Activated naive CD4-positive, alpha-beta T cell treated with anti-CD3 and anti-CD28 coated beads, Interleukin-2, amount 50 U/mL, for 24 hours (primary cell): ENCODE measurements around the gene IQCH.

ENCODE experiments used
- H3K27ac Mint-ChIP-seq: one replicate; pipeline ENCODE4 v1.8.0; 2021; ENCODE audit warnings: mild to moderate bottlenecking, mixed read lengths
- H3K27me3 Mint-ChIP-seq: one replicate; pipeline ENCODE4 v1.8.0; 2021; ENCODE audit warnings: mixed read lengths
- H3K36me3 Mint-ChIP-seq: one replicate; pipeline ENCODE4 v1.8.0; 2021; ENCODE audit warnings: mixed read lengths
- H3K4me1 Mint-ChIP-seq: one replicate; pipeline ENCODE4 v1.8.0; 2021; ENCODE audit warnings: mixed read lengths
- H3K4me3 Mint-ChIP-seq: one replicate; pipeline ENCODE4 v1.8.0; 2021; ENCODE audit warnings: mild to moderate bottlenecking, mixed read lengths
- H3K9me3 Mint-ChIP-seq: one replicate; pipeline ENCODE4 v1.8.0; 2021; ENCODE audit warnings: mixed read lengths

The IQCH gene

DNA sequence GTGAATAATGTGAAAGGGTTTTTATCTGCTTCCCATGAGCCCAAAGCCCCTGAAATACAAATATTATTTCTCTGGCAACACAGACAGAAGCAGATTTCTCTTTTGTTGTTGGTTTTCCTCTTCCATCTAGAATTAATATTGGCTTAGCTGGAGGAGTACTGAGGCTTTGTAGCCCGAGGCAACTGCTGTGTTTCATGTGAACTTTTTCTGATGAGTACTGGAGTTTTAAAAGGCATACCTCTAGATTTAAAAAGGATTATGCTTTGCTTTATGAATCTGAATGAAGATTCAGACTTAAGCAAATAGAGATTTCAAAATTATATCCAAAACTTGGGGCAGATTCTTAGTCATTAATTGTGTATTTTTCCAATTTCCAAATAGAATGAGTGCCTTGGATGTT lies 50.9 kb downstream of the IQCH start:
- Mint-ChIP-seq H3K36me3 (no peaks in the 10 kb centered on the region), H3K27me3 (peaks cover 2% of the 10 kb centered on the region), H3K4me3 (no peak overlapping the region), H3K4me1 (no peaks in the 10 kb centered on the region), H3K9me3 (no peaks in the 10 kb centered on the region), H3K27ac (no peak overlapping the region)

GRCh38 chr15:67307156-67307555 lies 52.6 kb downstream of the IQCH start:
- H3K27me3 Mint-ChIP-seq, result peaks cover 3% of the 10 kb centered on the region
- peak overlapping the region; percentile 23 for H3K27ac Mint-ChIP-seq
- no peak overlapping the region for H3K4me3 Mint-ChIP-seq
- H3K4me1 Mint-ChIP-seq, result no peaks in the 10 kb centered on the region
- no peaks in the 10 kb centered on the region for H3K36me3 Mint-ChIP-seq
- no peaks in the 10 kb centered on the region for H3K9me3 Mint-ChIP-seq

GRCh38 chr15:67307889-67308597 lies 53.5 kb downstream of the IQCH start:
- no peaks in the 10 kb centered on the region for H3K9me3 Mint-ChIP-seq
- no peaks in the 10 kb centered on the region for H3K36me3 Mint-ChIP-seq
- no peak overlapping the region for H3K27ac Mint-ChIP-seq
- H3K4me3 Mint-ChIP-seq, result no peak overlapping the region
- H3K4me1 Mint-ChIP-seq, result no peaks in the 10 kb centered on the region
- H3K27me3 Mint-ChIP-seq, result peaks cover 3% of the 10 kb centered on the region

DNA sequence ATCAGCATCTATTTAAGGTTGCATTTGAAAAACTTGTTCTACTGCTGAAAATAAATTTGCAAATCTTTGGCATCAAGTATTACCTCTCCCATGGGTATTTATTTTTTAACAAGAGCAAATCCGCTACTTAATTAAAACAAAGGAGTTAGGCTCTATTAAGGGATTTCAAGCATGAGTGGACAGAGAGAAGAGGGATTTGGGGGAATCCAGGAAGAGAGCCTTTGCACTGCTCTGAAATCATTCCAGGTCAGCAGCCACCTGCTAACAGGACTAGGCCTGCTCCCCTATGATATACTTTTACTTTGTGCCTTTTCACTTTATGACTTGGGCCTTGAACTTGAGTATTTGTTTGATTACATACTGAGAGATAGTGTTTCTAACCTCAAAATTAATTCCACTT lies 57.1 kb downstream of the IQCH start:
- H3K36me3 Mint-ChIP-seq, result no peaks in the 10 kb centered on the region
- no peak overlapping the region for H3K27ac Mint-ChIP-seq
- H3K4me1 Mint-ChIP-seq, result no peaks in the 10 kb centered on the region
- H3K4me3 Mint-ChIP-seq, result no peak overlapping the region
- H3K27me3 Mint-ChIP-seq, result peaks cover 3% of the 10 kb centered on the region
- no peaks in the 10 kb centered on the region for H3K9me3 Mint-ChIP-seq

DNA sequence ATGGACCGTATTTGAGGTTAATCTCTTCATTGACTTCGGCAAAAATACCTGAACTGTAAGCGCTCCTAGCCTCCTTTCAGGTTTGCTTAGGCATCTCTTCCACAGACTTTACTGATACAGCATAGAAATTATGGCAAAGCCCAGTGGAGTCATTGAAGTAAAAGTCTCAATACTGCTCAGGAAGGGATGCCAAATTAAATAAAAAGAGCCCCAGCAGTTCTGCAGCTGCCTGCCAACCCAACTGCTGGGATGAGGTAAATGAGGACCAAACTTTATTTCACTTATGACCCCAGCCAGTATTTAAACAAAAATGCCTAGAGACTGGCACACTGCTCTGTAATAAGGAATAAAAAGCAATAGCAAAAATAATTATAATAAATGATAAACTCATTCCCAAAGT lies 65.4 kb downstream of the IQCH start:
- Mint-ChIP-seq H3K27me3 (peaks cover 4% of the 10 kb centered on the region), H3K36me3 (peaks cover 2% of the 10 kb centered on the region), H3K4me3 (no peak overlapping the region), H3K4me1 (no peaks in the 10 kb centered on the region), H3K27ac (no peak overlapping the region), H3K9me3 (no peaks in the 10 kb centered on the region)

DNA sequence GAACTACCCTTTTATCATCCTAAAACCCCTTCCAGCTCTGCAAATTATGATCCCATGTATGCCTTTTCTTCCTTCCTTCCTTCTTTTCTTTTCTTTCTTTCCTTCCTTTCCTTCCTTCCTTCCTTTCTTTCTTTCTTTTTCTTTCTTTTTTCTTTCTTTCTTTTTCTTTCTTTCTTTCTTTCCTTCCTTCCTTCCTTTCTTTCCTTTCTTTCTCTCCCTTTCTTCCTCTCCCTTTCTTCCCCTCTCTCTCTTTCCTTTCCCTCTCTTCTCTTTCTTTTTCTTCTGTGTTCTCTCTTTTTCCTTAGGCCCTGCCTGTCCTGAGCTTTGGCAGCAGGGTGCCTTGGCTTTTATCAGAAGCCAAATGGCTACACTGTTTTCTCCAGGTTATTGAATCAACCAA lies 66.8 kb downstream of the IQCH start:
- Mint-ChIP-seq H3K4me1 (no peaks in the 10 kb centered on the region), H3K4me3 (no peak overlapping the region), H3K27ac (no peak overlapping the region), H3K36me3 (peaks cover 4% of the 10 kb centered on the region), H3K9me3 (no peaks in the 10 kb centered on the region), H3K27me3 (peaks cover 4% of the 10 kb centered on the region)

GRCh38 chr15:67322481-67322880 lies 67.9 kb downstream of the IQCH start:
- peaks cover under 1% of the 10 kb centered on the region for H3K9me3 Mint-ChIP-seq
- H3K36me3 Mint-ChIP-seq, result peaks cover 4% of the 10 kb centered on the region
- H3K4me3 Mint-ChIP-seq, result no peak overlapping the region
- H3K27ac Mint-ChIP-seq, result no peak overlapping the region
- no peaks in the 10 kb centered on the region for H3K4me1 Mint-ChIP-seq
- H3K27me3 Mint-ChIP-seq, result peaks cover 4% of the 10 kb centered on the region

- Mint-ChIP-seq H3K4me1 (no peaks in the 10 kb centered on the region), H3K9me3 (peaks cover 6% of the 10 kb centered on the region), H3K4me3 (no peak overlapping the region), H3K27me3 (peaks cover 6% of the 10 kb centered on the region), H3K27ac (no peak overlapping the region), H3K36me3 (peaks cover 3% of the 10 kb centered on the region)
These were observed 72.7 kb downstream of the IQCH start for GRCh38 chr15:67327312-67327711.

DNA sequence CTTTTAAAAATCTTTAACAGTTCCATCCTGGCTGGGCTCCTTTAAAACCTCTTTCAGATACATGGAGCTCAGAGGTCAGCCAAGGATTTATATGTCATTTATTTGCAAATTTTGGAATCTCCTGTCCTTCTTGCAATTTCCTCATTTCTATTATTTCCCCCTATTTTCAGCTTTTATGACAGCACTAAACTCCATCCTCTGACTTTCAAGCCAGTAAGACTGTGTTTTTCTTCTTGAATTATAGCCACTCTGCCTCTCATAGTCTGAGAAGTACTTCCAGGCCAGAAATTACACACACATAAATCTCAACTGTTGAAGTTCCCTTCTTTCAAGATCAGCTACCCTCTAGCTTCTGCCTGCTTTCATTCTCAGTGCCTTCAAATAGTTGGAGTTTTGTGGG lies 73.2 kb downstream of the IQCH start:
- Mint-ChIP-seq H3K27ac (no peak overlapping the region), H3K4me3 (no peak overlapping the region), H3K36me3 (peaks cover 3% of the 10 kb centered on the region), H3K4me1 (no peaks in the 10 kb centered on the region), H3K9me3 (peaks cover 6% of the 10 kb centered on the region), H3K27me3 (peaks cover 6% of the 10 kb centered on the region)

DNA sequence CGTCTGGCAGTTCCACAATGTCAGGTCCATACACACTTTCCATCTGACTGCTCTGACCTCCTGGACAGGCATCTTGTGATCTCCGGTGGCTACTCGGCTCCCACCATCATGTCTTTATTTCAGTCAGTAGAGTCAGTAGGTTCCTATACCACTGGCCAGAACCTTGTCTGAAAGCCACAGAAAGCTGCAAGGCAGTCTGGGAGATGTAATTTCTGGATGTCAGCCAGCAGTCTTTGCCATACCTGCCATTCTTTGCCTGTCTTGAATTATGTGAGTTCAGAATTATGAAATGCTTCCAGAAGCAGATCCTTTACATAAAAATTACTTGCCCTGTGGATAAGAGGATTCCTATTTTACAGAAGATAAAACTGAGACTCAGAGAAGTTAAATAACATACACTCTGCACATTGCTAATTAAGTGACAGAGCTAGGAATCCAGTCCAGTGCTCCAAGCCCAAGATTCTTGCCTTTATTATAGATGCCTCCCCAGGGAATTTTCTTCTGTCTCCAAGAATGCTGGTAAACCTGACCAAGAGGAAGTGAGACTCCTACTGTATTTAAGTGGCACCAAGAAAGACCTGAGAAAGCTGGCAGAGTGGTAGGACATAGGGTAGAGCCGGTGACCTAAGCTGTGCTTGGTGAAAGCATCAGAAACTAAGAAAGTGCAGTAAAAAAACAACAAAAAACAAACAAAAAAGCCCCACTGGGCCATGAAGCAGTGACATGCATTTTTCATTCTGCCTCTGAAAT lies 75.6 kb downstream of the IQCH start:
- H3K4me1 Mint-ChIP-seq, result no peaks in the 10 kb centered on the region
- H3K27ac Mint-ChIP-seq, result no peak overlapping the region
- no peak overlapping the region for H3K4me3 Mint-ChIP-seq
- peaks cover 4% of the 10 kb centered on the region for H3K27me3 Mint-ChIP-seq
- peaks cover 6% of the 10 kb centered on the region for H3K9me3 Mint-ChIP-seq
- peaks cover 3% of the 10 kb centered on the region for H3K36me3 Mint-ChIP-seq

DNA sequence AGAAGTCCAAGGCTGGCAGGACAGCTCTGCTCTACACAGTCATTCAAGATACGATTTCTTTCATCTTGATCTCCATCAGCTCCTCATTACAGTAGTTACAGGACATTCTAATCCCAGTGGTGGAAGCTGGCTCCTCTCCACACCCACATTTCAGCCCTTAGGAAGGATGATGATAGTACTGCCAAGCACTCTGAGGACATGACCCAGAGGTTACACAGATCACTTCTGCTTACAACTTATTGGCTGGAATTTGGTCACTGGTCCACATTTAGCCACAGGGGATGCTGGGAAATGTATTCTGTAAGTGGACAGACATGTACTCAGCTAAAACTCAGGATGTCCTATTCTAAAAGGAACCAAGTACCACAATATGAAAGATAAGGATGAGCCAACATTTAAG lies 77.1 kb downstream of the IQCH start:
- Mint-ChIP-seq H3K9me3 (peaks cover 6% of the 10 kb centered on the region), H3K27me3 (peaks cover 5% of the 10 kb centered on the region), H3K27ac (no peak overlapping the region), H3K4me3 (no peak overlapping the region), H3K36me3 (peaks cover 1% of the 10 kb centered on the region), H3K4me1 (no peaks in the 10 kb centered on the region)

GRCh38 chr15:67335026-67335425 lies 80.4 kb downstream of the IQCH start:
- Mint-ChIP-seq H3K4me3 (no peak overlapping the region), H3K27me3 (peaks cover 1% of the 10 kb centered on the region), H3K4me1 (no peaks in the 10 kb centered on the region), H3K9me3 (no peaks in the 10 kb centered on the region), H3K27ac (no peak overlapping the region), H3K36me3 (no peaks in the 10 kb centered on the region)

DNA sequence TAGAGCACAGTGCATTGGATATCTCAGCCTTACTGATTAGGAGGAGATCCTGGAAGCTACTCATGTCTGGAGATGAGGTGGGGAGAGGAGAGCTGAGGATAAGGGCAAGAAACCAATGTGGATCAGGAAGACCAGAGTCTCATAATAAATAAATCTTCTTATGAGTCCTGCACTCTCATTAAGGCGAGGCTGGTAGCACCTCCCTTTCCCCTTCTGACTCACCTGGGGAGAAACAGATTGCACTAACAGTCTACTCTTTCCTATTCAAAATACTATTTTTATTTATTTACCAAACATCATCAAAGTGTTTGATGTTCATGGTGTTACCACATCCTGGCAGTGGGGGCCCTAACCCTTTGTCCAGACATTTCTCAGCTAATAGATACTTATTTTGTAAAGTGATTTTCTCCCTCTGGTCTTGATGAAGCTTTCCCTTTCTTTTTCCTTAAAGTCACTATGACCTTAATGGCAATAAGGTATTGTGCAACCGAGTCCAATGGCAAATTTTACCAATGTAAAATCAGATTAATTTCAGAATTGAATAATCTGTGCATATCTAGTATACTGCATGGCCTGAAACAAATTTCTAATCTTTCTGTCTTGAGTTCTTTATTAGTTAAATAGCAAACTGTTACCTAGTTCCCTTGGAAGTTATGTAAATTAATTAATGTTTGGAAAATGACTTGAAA lies 81.1 kb downstream of the IQCH start:
- no peak overlapping the region for H3K27ac Mint-ChIP-seq
- no peaks in the 10 kb centered on the region for H3K4me1 Mint-ChIP-seq
- no peak overlapping the region for H3K4me3 Mint-ChIP-seq
- peaks cover 1% of the 10 kb centered on the region for H3K27me3 Mint-ChIP-seq
- no peaks in the 10 kb centered on the region for H3K36me3 Mint-ChIP-seq
- H3K9me3 Mint-ChIP-seq, result no peaks in the 10 kb centered on the region

- peaks cover 9% of the 10 kb centered on the region for H3K36me3 Mint-ChIP-seq
- H3K4me3 Mint-ChIP-seq, result no peak overlapping the region
- no peaks in the 10 kb centered on the region for H3K4me1 Mint-ChIP-seq
- no peaks in the 10 kb centered on the region for H3K27me3 Mint-ChIP-seq
- peaks cover 11% of the 10 kb centered on the region for H3K9me3 Mint-ChIP-seq
- H3K27ac Mint-ChIP-seq, result no peak overlapping the region
These were observed 86.0 kb downstream of the IQCH start for GRCh38 chr15:67340630-67341029.

GRCh38 chr15:67341539-67341938 lies 87.0 kb downstream of the IQCH start:
- Mint-ChIP-seq H3K9me3 (peaks cover 14% of the 10 kb centered on the region), H3K4me1 (no peaks in the 10 kb centered on the region), H3K27me3 (no peaks in the 10 kb centered on the region), H3K27ac (no peak overlapping the region), H3K4me3 (no peak overlapping the region), H3K36me3 (peaks cover 9% of the 10 kb centered on the region)

DNA sequence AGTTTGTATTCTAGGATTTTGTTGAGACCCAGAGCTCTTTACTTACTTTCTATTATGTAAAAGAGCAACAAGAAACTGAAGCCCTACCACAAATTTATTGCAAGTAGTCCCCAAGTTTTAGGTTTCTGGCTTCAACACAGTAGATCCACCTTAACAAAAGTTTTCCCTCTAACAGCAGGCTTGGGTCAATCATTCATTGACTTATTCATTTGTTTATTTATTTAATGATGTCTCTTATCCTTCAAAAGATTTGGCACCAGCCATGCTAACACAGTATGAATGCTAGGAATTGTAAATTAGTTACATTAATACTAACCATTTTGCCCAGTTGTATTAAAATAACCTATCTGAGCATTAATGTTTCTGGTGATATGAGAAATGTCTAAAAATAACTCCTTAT lies 88.6 kb downstream of the IQCH start:
- H3K4me1 Mint-ChIP-seq, result no peaks in the 10 kb centered on the region
- H3K36me3 Mint-ChIP-seq, result peaks cover 14% of the 10 kb centered on the region
- no peak overlapping the region for H3K4me3 Mint-ChIP-seq
- H3K27me3 Mint-ChIP-seq, result no peaks in the 10 kb centered on the region
- no peak overlapping the region for H3K27ac Mint-ChIP-seq
- H3K9me3 Mint-ChIP-seq, result peaks cover 24% of the 10 kb centered on the region
